Keratinocyte (primary cell): ENCODE data around the gene PTPRN2. TPM values are rescaled to one million over a fixed set of nuclear protein-coding genes. Genes with fewer than 3 reads are reported as not detected.

Source experiments
- DNase-seq: peaks from one replicate; pipeline ENCODE4 v3.0.0-alpha.2; 2011; ENCODE audit warnings: low read depth, missing footprints, low spot score
- FAIRE-seq: peaks from 2 replicates; lab custom pipeline; 2011; peaks lifted over from hg19 to GRCh38; lab: Jason Lieb, UNC
- H2AFZ ChIP-seq: 2 replicates; pipeline ENCODE4 v1.6.0; 2012; ENCODE audit warnings: low read length, control low read depth, inconsistent platforms; ENCODE audit not compliant: control insufficient read depth
- H3K27ac ChIP-seq: 2 replicates; pipeline ENCODE4 v1.5.1; 2011; ENCODE audit warnings: low read length; ENCODE audit not compliant: control insufficient read depth, insufficient read depth
- H3K27me3 ChIP-seq: 3 replicates; pipeline ENCODE4 v1.6.0; 2011; ENCODE audit warnings: low read length; ENCODE audit not compliant: control insufficient read depth, insufficient read depth; ENCODE audit errors: extremely low read depth
- H3K36me3 ChIP-seq, 2 experiments: 2 replicates in 1 of 2; 3 replicates in 1 of 2; pipeline ENCODE4 v1.5.1; 2011; ENCODE audit warnings: low read length in 2 of 2, mild to moderate bottlenecking in 1 of 2; ENCODE audit not compliant: control insufficient read depth in 2 of 2, insufficient read depth in 2 of 2; ENCODE audit errors: extremely low read depth in 1 of 2
- H3K4me1 ChIP-seq: 3 replicates; pipeline ENCODE4 v1.5.1; 2011; ENCODE audit warnings: low read length; ENCODE audit not compliant: control insufficient read depth, insufficient read depth; ENCODE audit errors: extremely low read depth
- H3K4me2 ChIP-seq: 3 replicates; pipeline ENCODE4 v1.6.0; 2011; ENCODE audit warnings: low read depth, low read length; ENCODE audit not compliant: control insufficient read depth, insufficient read depth; ENCODE audit errors: extremely low read depth
- H3K4me3 ChIP-seq, 3 experiments: fragments of 200-600 bp in 1 of 3; sonication (generic) in 1 of 3; 2 replicates in 2 of 3; 3 replicates in 1 of 3; pipeline ENCODE4 v1.5.1; 2011 to 2016; ENCODE audit warnings: low read length in 3 of 3, mild to moderate bottlenecking in 3 of 3, control low read depth in 2 of 3, inconsistent platforms in 1 of 3, low read depth in 1 of 3, mixed read lengths in 1 of 3, mixed run types in 1 of 3, moderate library complexity in 1 of 3; ENCODE audit not compliant: control insufficient read depth in 2 of 3, insufficient read depth in 2 of 3; ENCODE audit errors: extremely low read depth in 1 of 3
- H3K79me2 ChIP-seq: 2 replicates; pipeline ENCODE4 v1.6.0; 2012; ENCODE audit warnings: low read length; ENCODE audit not compliant: control insufficient read depth, insufficient read depth
- H3K9ac ChIP-seq: 3 replicates; pipeline ENCODE4 v1.6.0; 2011; ENCODE audit warnings: low read length; ENCODE audit not compliant: control insufficient read depth, insufficient read depth; ENCODE audit errors: extremely low read depth
- H3K9me1 ChIP-seq: 3 replicates; pipeline ENCODE4 v1.6.0; 2011; ENCODE audit warnings: low read length; ENCODE audit not compliant: control insufficient read depth, insufficient read depth; ENCODE audit errors: extremely low read depth
- H3K9me3 ChIP-seq: 2 replicates; pipeline ENCODE4 v1.5.1; 2012; ENCODE audit warnings: low read depth, low read length; ENCODE audit not compliant: control insufficient read depth
- H4K20me1 ChIP-seq: 3 replicates; pipeline ENCODE4 v1.6.0; 2011; ENCODE audit warnings: low read length; ENCODE audit not compliant: control insufficient read depth, insufficient read depth; ENCODE audit errors: extremely low read depth
- EZH2 ChIP-seq: IDR thresholded peaks from one replicate; pipeline ENCODE4 v1.6.1; 2012; ENCODE audit warnings: inconsistent platforms, mild to moderate bottlenecking, low read length, moderate library complexity
- dilution Hi-C: fragments of 300-500 bp; cut with MboI; formaldehyde crosslinking; loops from one replicate; pipeline ENCODE4 v1.7.0; 2020; ENCODE audit warnings: low sequenced_read_pairs; ENCODE audit not compliant: extremely low pct_ligation_motif_present
- polyA plus RNA-seq, 5 experiments: library from polyadenylated mRNA; depleted of rRNA in 3 of 5; stranded (reverse) in 3 of 5; stranded (forward) in 1 of 5; unstranded in 1 of 5; fragments of >200 nt; gene quantifications; 1 replicate in 1 of 5; 2 replicates in 3 of 5; 3 replicates in 1 of 5; pipeline versions ENCODE4 v1.2.1 to v1.2.3, GENCODE V29; 2011 to 2012; ENCODE audit warnings: missing spikeins in 2 of 5, low read depth in 1 of 5, low replicate concordance in 1 of 5
- TF ChIP-seq, protein P1 (sequence below), 3 experiments: IDR thresholded peaks in 1 of 3; conservative IDR thresholded peaks in 1 of 3; optimal IDR thresholded peaks in 1 of 3; 2 replicates in 2 of 3; 3 replicates in 1 of 3; pipeline versions ENCODE3 to v1.5.1; 2011; ENCODE audit warnings: low read length in 3 of 3, mild to moderate bottlenecking in 3 of 3, moderate library complexity in 2 of 3, control low read depth in 1 of 3, inconsistent platforms in 1 of 3; ENCODE audit not compliant: insufficient read depth in 2 of 3; ENCODE audit errors: extremely low read depth in 1 of 3

The PTPRN2 gene
- polyA plus RNA-seq, 1 donor (not counting 4 experiments of a cell fraction or from before 2014, with no cell fraction given): not detected

DNA sequence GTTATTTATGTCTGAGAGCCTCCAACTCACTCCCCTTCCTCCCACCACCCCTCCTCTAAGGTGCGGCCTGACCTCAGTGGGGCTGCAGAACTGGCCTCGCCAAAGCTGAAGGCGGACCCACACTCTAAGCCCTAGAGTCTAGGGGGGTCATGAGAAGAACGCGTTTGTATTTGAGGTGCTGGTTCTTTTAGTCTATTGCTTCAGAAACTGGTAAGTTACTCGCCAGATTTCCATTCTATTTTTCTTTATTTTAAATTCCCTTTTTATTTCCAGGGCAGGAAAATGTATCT lies 893.3 kb downstream of the PTPRN2 start:
- DNase-seq (no peak), FAIRE-seq (no peak)
- Histone ChIP-seq H3K4me2 (no peak overlapping the region), H3K79me2 (no peaks in the 10 kb centered on the region), H3K9ac (no peak overlapping the region), H3K9me3 (no peaks in the 10 kb centered on the region), H3K27me3 (peaks cover 44% of the 10 kb centered on the region), H3K4me3 (no peak overlapping the region), H3K36me3 (no peaks in the 10 kb centered on the region), H3K27ac (no peak overlapping the region), H4K20me1 (no peaks in the 10 kb centered on the region), H3K4me1 (no peaks in the 10 kb centered on the region), H2AFZ (no peak overlapping the region), H3K9me1 (no peaks in the 10 kb centered on the region)
- no peak for TF ChIP-seq EZH2
- TF ChIP-seq, protein P1, sequence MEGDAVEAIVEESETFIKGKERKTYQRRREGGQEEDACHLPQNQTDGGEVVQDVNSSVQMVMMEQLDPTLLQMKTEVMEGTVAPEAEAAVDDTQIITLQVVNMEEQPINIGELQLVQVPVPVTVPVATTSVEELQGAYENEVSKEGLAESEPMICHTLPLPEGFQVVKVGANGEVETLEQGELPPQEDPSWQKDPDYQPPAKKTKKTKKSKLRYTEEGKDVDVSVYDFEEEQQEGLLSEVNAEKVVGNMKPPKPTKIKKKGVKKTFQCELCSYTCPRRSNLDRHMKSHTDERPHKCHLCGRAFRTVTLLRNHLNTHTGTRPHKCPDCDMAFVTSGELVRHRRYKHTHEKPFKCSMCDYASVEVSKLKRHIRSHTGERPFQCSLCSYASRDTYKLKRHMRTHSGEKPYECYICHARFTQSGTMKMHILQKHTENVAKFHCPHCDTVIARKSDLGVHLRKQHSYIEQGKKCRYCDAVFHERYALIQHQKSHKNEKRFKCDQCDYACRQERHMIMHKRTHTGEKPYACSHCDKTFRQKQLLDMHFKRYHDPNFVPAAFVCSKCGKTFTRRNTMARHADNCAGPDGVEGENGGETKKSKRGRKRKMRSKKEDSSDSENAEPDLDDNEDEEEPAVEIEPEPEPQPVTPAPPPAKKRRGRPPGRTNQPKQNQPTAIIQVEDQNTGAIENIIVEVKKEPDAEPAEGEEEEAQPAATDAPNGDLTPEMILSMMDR (optimal IDR thresholded peaks at IDR 0.05 in 1 of 3, IDR thresholded peaks at IDR 0.05 in 1 of 3, conservative IDR thresholded peaks at IDR 0.05 in 1 of 3; ENCODE audit: extremely low read depth in 1 of 3, insufficient read depth in 2 of 3, low read length in 3 of 3): no peak
- dilution Hi-C loops: no loop called here

DNA sequence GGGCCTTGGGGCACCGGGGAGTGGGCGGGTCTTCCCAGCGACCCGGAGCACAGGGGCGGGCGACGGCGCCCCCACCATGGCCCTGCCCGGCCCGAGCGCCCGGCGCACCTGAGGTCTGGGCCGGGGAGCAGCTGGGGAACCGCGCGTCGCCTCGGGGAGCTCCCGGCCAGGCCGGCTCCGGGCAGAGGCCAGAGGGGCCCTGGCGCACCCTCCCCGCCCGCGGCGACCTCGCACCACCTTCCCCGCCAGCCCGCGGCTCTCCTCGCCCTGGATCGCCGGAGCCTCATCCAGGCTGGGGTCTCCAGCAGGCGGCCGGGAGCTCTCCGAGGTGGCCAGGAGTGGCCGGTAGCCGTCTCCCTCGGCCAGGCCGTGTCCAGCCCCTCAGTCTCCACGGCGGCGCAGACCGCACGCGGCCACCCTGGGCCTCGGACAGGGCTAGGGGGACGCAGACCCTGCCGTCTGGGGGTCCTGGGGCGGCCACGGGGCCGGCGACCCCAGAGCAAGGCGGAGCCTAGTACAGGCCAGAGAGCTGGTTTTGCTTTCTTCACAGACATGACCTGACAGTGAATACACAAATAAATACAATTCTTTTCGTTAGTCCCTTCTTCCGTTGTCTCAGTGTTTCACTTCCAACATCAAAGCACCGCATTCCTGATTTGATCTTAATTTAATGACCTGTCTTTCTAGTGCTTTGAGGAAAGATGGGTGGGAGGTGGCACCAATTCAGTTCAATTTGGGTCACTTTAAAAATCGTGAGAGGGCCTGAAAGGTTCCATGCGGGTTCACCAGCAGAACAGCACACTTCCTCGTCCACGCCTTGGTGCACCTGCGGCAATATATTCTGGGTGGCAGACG lies 893.9 kb downstream of the PTPRN2 start:
- no peaks in the 10 kb centered on the region for H3K36me3 ChIP-seq
- H3K9ac ChIP-seq: no peak overlapping the region
- peak; percentile 28 for TF ChIP-seq EZH2
- TF ChIP-seq, protein P1 (optimal IDR thresholded peaks at IDR 0.05 in 1 of 3, IDR thresholded peaks at IDR 0.05 in 1 of 3, conservative IDR thresholded peaks at IDR 0.05 in 1 of 3; ENCODE audit: extremely low read depth in 1 of 3, insufficient read depth in 2 of 3, low read length in 3 of 3): no peak
- dilution Hi-C loops: no loop called here
- H3K27me3 ChIP-seq: peaks cover 50% of the 10 kb centered on the region
- H3K4me2 ChIP-seq: no peak overlapping the region
- FAIRE-seq (no peak), DNase-seq (no peak)
- no peaks in the 10 kb centered on the region for H3K9me3 ChIP-seq
- H3K9me1 ChIP-seq: no peaks in the 10 kb centered on the region
- H4K20me1 ChIP-seq: no peaks in the 10 kb centered on the region
- H3K27ac ChIP-seq: no peak overlapping the region
- H2AFZ ChIP-seq: no peak overlapping the region
- no peaks in the 10 kb centered on the region for H3K79me2 ChIP-seq
- no peak overlapping the region for H3K4me3 ChIP-seq
- H3K4me1 ChIP-seq: no peaks in the 10 kb centered on the region
